ENCODE measurements around the gene TLE4.

The TLE4 gene

DNA sequence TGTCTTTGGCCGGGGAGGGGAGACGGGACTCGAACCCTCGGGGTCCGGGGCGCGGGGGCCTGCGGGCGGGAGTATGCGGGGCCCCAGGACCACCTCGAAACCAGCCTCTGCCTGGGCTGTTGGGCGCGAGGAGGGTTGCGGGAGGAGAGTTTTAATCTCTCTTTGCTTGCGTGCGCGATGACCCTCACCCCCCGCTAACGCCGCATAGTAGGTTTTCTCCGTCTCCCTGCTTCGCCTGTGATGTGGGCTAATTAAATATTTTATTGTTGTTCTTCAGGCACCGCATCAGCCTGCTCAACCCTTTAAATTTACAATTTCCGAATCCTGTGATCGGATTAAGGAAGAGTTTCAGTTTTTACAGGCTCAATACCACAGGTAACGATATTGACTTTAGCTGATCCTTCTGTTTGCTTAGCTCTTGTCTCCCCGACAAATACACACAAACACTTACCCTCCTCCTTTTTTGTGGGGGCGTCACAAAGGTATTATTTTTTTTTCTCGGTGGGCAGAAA lies 1.7 kb downstream of the TLE4 start:
- no peak overlapping the region for H3K27ac ChIP-seq (ENCODE audit: low read length)

DNA sequence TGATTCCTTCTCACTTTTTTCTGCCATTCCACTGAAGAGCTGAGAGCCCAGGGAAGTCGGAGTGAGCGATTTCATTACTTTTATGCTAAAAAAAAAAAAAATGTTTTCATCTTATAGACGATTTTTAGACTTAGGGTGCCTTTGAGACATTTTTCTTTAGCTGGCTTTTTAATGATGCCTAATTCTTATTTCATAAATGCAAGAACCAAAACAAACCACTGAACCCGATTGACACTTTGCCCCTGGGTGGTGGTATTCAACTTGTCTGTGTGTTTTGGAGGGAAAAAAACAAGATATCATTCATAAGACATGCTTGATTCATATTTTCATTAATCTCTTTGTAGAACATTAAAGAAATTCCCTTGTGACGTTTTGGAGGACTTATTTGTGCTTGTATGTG lies 2.4 kb downstream of the TLE4 start:
- H3K9ac ChIP-seq (ENCODE audit: low read length) = no peak overlapping the region
- no peak overlapping the region for H3K4me2 ChIP-seq (ENCODE audit: low read depth, low read length)
- H3K4me1 ChIP-seq (ENCODE audit: low read length) = peaks cover under 1% of the 10 kb centered on the region; the same call in 1 of the 2 replicates
- H4K20me1 ChIP-seq (ENCODE audit: insufficient read depth, low read length) = no peaks in the 10 kb centered on the region
- H3K4me3 ChIP-seq (ENCODE audit: low read length) = no peak overlapping the region
- TF ChIP-seq EZH2 (optimal IDR thresholded peaks at IDR 0.05; ENCODE audit: low read depth, low read length) (no peak), EZH2phosphoT487 (IDR thresholded peaks at IDR 0.05; ENCODE audit: low read length) (no peak)
- TF ChIP-seq, protein P1, sequence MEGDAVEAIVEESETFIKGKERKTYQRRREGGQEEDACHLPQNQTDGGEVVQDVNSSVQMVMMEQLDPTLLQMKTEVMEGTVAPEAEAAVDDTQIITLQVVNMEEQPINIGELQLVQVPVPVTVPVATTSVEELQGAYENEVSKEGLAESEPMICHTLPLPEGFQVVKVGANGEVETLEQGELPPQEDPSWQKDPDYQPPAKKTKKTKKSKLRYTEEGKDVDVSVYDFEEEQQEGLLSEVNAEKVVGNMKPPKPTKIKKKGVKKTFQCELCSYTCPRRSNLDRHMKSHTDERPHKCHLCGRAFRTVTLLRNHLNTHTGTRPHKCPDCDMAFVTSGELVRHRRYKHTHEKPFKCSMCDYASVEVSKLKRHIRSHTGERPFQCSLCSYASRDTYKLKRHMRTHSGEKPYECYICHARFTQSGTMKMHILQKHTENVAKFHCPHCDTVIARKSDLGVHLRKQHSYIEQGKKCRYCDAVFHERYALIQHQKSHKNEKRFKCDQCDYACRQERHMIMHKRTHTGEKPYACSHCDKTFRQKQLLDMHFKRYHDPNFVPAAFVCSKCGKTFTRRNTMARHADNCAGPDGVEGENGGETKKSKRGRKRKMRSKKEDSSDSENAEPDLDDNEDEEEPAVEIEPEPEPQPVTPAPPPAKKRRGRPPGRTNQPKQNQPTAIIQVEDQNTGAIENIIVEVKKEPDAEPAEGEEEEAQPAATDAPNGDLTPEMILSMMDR (IDR thresholded peaks at IDR 0.05; ENCODE audit: low read length) = no peak
- DNase-seq = no peak
- no peak overlapping the region for H3K27ac ChIP-seq (ENCODE audit: low read length)
- H2AFZ ChIP-seq (ENCODE audit: low read length) = no peak overlapping the region
- H3K27me3 ChIP-seq (replicated peaks; ENCODE audit: insufficient read depth, low read length) = no peaks in the 10 kb centered on the region; the same call in 1 of the 2 replicates
- no peaks in the 10 kb centered on the region for H3K9me2 ChIP-seq (replicated peaks; ENCODE audit: insufficient read depth, low read length)
- no peaks in the 10 kb centered on the region for H3K9me3 ChIP-seq (replicated peaks; ENCODE audit: insufficient read depth, low read length)
- H3F3A ChIP-seq (ENCODE audit: insufficient read depth, low read length) = peaks cover 5% of the 10 kb centered on the region
- H3K36me3 ChIP-seq (replicated peaks; ENCODE audit: insufficient read depth, low read length) = no peaks in the 10 kb centered on the region
- H3K79me2 ChIP-seq (ENCODE audit: low read length) = no peaks in the 10 kb centered on the region

More for the DNA sequence above, 1.7 kb downstream of the TLE4 start:
- H3K4me1 ChIP-seq (ENCODE audit: low read length) = peaks cover 7% of the 10 kb centered on the region
- no peaks in the 10 kb centered on the region for H3K36me3 ChIP-seq (replicated peaks; ENCODE audit: insufficient read depth, low read length)
- H3K9me3 ChIP-seq (replicated peaks; ENCODE audit: insufficient read depth, low read length) = no peaks in the 10 kb centered on the region
- no peak for DNase-seq
- H4K20me1 ChIP-seq (ENCODE audit: insufficient read depth, low read length) = no peaks in the 10 kb centered on the region
- H3K4me2 ChIP-seq (ENCODE audit: low read depth, low read length) = peak overlapping the region; percentile 34; the same call in 1 of the 2 replicates
- no peaks in the 10 kb centered on the region for H3K79me2 ChIP-seq (ENCODE audit: low read length)
- H3K27me3 ChIP-seq (replicated peaks; ENCODE audit: insufficient read depth, low read length) = no peaks in the 10 kb centered on the region; the same call in 1 of the 2 replicates
- no peak overlapping the region for H3K9ac ChIP-seq (ENCODE audit: low read length)
- H2AFZ ChIP-seq (ENCODE audit: low read length) = peak overlapping the region; percentile 45; the same call in 1 of the 2 replicates
- no peaks in the 10 kb centered on the region for H3K9me2 ChIP-seq (replicated peaks; ENCODE audit: insufficient read depth, low read length)
- peak overlapping the region; percentile 72; the same call in 1 of the 2 replicates for H3K4me3 ChIP-seq (ENCODE audit: low read length)
- TF ChIP-seq EZH2phosphoT487 (IDR thresholded peaks at IDR 0.05; ENCODE audit: low read length) (no peak), EZH2 (optimal IDR thresholded peaks at IDR 0.05; ENCODE audit: low read depth, low read length) (no peak)
- TF ChIP-seq, protein P1 (IDR thresholded peaks at IDR 0.05; ENCODE audit: low read length) = no peak
- H3F3A ChIP-seq (ENCODE audit: insufficient read depth, low read length) = peaks cover 12% of the 10 kb centered on the region

DNA sequence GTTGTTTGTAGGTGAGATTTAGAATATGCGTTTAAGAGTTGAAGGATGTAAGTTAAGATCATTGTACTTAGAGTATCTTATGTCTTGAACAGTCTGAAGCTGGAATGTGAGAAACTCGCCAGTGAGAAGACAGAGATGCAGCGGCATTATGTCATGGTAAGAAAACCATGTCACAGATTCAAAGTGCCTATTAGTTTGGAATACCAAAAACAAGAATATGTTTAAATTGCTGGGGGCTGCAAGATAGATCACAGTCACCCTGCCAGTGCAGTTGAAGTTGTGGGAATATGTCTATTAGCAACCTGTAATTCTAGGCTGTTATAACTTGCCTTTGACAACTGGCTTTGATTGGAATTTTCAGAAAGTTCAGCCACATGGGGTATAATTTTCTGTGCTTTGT lies 3.0 kb downstream of the TLE4 start:
- no peak overlapping the region for H2AFZ ChIP-seq (ENCODE audit: low read length)
- no peaks in the 10 kb centered on the region for H4K20me1 ChIP-seq (ENCODE audit: insufficient read depth, low read length)
- no peaks in the 10 kb centered on the region for H3K79me2 ChIP-seq (ENCODE audit: low read length)
- no peak overlapping the region for H3K9ac ChIP-seq (ENCODE audit: low read length)
- H3K4me2 ChIP-seq (ENCODE audit: low read depth, low read length) = no peak overlapping the region
- H3K27me3 ChIP-seq (replicated peaks; ENCODE audit: insufficient read depth, low read length) = no peaks in the 10 kb centered on the region; the same call in 1 of the 2 replicates
- H3K27ac ChIP-seq (ENCODE audit: low read length) = no peak overlapping the region
- no peak for DNase-seq
- H3K9me2 ChIP-seq (replicated peaks; ENCODE audit: insufficient read depth, low read length) = no peaks in the 10 kb centered on the region
- no peaks in the 10 kb centered on the region for H3K9me3 ChIP-seq (replicated peaks; ENCODE audit: insufficient read depth, low read length)
- TF ChIP-seq, protein P1 (IDR thresholded peaks at IDR 0.05; ENCODE audit: low read length) = no peak
- TF ChIP-seq EZH2phosphoT487 (IDR thresholded peaks at IDR 0.05; ENCODE audit: low read length) (no peak), EZH2 (optimal IDR thresholded peaks at IDR 0.05; ENCODE audit: low read depth, low read length) (no peak)
- H3K4me3 ChIP-seq (ENCODE audit: low read length) = no peak overlapping the region
- H3F3A ChIP-seq (ENCODE audit: insufficient read depth, low read length) = peaks cover 5% of the 10 kb centered on the region
- no peaks in the 10 kb centered on the region for H3K36me3 ChIP-seq (replicated peaks; ENCODE audit: insufficient read depth, low read length)
- H3K4me1 ChIP-seq (ENCODE audit: low read length) = no peaks in the 10 kb centered on the region
